ENCODE measurements around the gene PLA2G4C. TPM values are rescaled to one million over a fixed set of nuclear protein-coding genes. Genes with fewer than 3 reads are reported as not detected.

The PLA2G4C gene
- total RNA-seq, 4 donors from 2014 or later: 0.61 to 4.0 (median 1.3) TPM; not detected in 1

DNA sequence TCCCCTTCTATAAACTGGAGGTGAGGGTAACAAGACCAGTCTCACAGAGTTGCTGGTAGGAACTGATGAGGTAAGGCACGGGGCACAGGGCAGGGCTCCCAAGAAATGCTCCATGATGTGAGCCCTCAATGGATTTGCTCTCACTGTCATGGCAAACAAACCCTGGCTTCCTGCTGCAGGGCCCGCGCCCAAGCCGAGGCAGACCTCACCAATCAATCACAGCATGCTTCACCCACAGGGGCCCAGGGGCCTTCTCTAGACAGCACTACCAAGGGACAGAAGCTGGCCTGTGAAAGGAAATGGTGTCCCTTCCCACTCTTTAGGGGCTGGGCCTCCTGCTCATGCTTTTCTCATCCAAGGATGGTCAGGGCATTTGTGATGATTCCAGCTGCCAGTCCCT is 25.9 kb upstream of the PLA2G4C start:
- Histone ChIP-seq H3K27ac (no peak overlapping the region), H3K9me3 (no peaks in the 10 kb centered on the region), H3K27me3 (no peaks in the 10 kb centered on the region), H3K36me3 (peaks cover 0 to 41% (median 0%) of the 10 kb centered on the region in 3 donors), H3K4me3 (no peak overlapping the region), H3K4me1 (no peaks in the 10 kb centered on the region)
- 83% methylated on average over 1 of the region's 4 CpGs; no CpG with 5 or more reads in 1 of the 2 donors for WGBS, 2 donors
- intact Hi-C loops (cut with DNase I): no loop called here
- DNase-seq: no peak
- TF ChIP-seq, protein P1, sequence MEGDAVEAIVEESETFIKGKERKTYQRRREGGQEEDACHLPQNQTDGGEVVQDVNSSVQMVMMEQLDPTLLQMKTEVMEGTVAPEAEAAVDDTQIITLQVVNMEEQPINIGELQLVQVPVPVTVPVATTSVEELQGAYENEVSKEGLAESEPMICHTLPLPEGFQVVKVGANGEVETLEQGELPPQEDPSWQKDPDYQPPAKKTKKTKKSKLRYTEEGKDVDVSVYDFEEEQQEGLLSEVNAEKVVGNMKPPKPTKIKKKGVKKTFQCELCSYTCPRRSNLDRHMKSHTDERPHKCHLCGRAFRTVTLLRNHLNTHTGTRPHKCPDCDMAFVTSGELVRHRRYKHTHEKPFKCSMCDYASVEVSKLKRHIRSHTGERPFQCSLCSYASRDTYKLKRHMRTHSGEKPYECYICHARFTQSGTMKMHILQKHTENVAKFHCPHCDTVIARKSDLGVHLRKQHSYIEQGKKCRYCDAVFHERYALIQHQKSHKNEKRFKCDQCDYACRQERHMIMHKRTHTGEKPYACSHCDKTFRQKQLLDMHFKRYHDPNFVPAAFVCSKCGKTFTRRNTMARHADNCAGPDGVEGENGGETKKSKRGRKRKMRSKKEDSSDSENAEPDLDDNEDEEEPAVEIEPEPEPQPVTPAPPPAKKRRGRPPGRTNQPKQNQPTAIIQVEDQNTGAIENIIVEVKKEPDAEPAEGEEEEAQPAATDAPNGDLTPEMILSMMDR (IDR thresholded peaks at IDR 0.05): no peak
- no peak for TF ChIP-seq POLR2A (IDR thresholded peaks at IDR 0.05)

DNA sequence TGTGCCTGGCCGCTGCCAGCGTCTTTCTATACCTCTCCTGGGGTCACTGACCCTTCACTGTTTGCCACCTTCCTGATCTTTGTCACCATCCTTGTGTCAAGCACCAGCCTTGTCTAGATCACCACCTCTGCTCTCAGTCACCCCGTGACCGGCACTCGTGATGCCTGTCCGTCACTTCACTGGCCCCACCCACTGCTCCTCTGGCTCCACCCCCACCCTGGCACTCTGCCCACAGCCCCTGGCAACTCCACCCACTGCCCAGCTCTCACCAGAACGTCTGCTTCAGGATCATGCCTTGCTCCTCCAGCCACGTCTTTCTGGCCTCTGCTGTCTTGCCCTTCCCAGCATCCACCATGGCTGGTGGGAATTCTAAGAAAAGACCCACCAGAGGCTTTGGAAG is 24.8 kb upstream of the PLA2G4C start:
- Histone ChIP-seq H3K27ac (no peak overlapping the region), H3K27me3 (no peaks in the 10 kb centered on the region), H3K4me1 (no peaks in the 10 kb centered on the region), H3K36me3 (peaks cover 0 to 52% (median 0%) of the 10 kb centered on the region in 3 donors), H3K9me3 (no peaks in the 10 kb centered on the region), H3K4me3 (no peak overlapping the region)
- 67 to 73% methylated on average over 8 of the region's 8 CpGs for WGBS, 2 donors
- no peak for DNase-seq
- TF ChIP-seq, protein P1 (IDR thresholded peaks at IDR 0.05): no peak
- TF ChIP-seq POLR2A (IDR thresholded peaks at IDR 0.05): no peak
- intact Hi-C loops (cut with DNase I): no loop called here

DNA sequence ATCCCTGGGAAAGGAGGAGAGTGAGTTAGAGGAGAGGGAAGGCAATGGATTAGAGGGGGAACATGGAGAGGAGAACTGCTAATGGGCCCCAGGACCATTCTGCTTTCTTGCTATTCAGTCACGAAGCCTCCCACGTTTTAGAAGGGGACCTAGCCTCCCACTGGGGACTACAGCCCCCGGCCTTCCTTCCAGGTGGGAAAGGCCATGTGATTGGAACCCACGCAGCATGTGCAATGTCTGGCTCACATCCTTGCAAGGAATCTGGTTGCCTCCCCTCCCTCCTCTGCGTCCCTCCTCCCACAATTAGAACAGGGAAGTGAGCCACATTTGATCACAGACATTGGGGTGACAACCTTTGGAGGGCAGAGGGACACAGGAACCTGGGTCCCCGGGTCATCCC is 22.5 kb upstream of the PLA2G4C start:
- intact Hi-C loops (cut with DNase I): no loop called here
- H3K36me3 ChIP-seq: peaks cover 0 to 65% (median 0%) of the 10 kb centered on the region in 3 donors

DNA sequence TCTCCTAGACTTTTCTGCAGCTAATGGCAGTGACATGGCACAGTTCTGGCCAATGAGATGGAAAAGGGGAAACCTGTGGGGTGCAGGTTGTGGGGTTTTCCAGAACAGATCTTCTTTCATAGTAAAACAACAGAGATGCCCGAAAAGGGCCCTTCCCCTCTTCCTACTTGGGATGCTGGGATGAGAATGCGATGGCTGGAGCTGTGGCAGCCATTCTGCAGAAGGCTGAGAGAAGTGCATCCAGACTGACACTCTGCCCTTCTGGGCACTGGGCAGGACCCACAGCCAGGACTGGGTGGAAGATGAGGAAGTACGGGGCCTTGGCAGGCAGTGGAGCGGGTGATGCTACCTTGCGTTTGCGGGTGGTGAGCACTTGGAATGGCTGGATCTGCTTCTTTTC is 16.9 kb upstream of the PLA2G4C start:
- intact Hi-C loops (cut with DNase I): no loop called here
- H3K27me3 ChIP-seq: no peaks in the 10 kb centered on the region
- WGBS, 2 donors: 94 to 100% methylated on average over 4 to 6 of the region's 6 CpGs

More for the DNA sequence above, 22.5 kb upstream of the PLA2G4C start:
- TF ChIP-seq POLR2A (IDR thresholded peaks at IDR 0.05): no peak
- TF ChIP-seq, protein P1 (IDR thresholded peaks at IDR 0.05): no peak
- H3K27me3 ChIP-seq: no peaks in the 10 kb centered on the region
- DNase-seq: no peak
- WGBS, 2 donors: 82 to 95% methylated on average over 4 to 6 of the region's 6 CpGs
- H3K4me1 ChIP-seq: no peaks in the 10 kb centered on the region
- H3K9me3 ChIP-seq: no peaks in the 10 kb centered on the region
- H3K4me3 ChIP-seq: no peak overlapping the region
- H3K27ac ChIP-seq: no peak overlapping the region

DNA sequence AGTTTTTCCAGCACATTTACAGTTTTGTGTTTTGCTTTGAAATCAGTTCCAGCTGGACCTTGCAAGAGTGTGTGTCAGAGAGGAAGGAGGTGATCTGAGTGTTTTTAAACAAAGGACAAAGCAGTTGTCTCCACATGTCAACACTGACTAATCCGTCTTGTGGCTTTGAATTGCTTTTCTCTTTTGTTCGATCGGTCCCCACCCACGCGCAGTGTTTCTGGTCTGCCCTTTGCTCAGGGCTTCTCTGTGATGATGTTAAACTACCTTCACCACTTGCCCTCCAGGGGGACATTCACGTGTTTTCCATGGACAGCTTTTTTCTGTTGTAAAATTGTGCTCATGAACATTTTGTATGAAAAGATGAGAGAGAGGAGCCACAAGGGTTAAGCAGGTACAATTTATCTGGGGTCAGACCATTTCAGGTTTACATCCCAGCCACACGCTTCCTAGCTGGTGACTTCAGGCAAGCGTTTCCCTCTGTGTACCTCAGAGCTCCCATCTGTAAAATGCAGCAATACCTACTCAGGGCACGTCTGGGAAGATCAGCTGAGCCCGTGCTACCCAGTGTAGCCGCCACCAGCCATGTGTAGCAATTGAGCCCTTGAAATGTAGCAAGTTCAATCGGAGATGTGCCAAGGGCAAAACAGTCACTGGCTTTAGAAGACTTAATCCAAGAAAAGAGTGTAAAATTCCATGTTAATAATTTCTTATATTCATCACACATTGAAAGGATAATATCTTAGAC is 13.5 kb upstream of the PLA2G4C start:
- peak overlapping the region in 3 of 4 donors; percentile 22 to 69 (median 35) for H3K27ac ChIP-seq
- no peak overlapping the region for H3K4me3 ChIP-seq
- peaks cover 6 to 37% (median 29%) of the 10 kb centered on the region in 3 donors for H3K4me1 ChIP-seq
- H3K36me3 ChIP-seq: peaks cover 0 to 45% (median 0%) of the 10 kb centered on the region in 3 donors
- no peaks in the 10 kb centered on the region for H3K9me3 ChIP-seq
- DNase-seq: no peak
- TF ChIP-seq, protein P1 (IDR thresholded peaks at IDR 0.05): peak in 1 of 6 experiments; percentile 44
- TF ChIP-seq POLR2A (IDR thresholded peaks at IDR 0.05): no peak
- no peaks in the 10 kb centered on the region for H3K27me3 ChIP-seq
- intact Hi-C loops (cut with DNase I): no loop called here
- WGBS, 2 donors: 24 to 38% methylated on average over 12 of the region's 12 CpGs

More for the DNA sequence above, 16.9 kb upstream of the PLA2G4C start:
- Histone ChIP-seq H3K36me3 (peaks cover 0 to 69% (median 0%) of the 10 kb centered on the region in 3 donors), H3K9me3 (no peaks in the 10 kb centered on the region), H3K27ac (no peak overlapping the region), H3K4me1 (peaks cover 6 to 22% (median 19%) of the 10 kb centered on the region in 3 donors), H3K4me3 (no peak overlapping the region)
- TF ChIP-seq, protein P1 (IDR thresholded peaks at IDR 0.05): no peak
- TF ChIP-seq POLR2A (IDR thresholded peaks at IDR 0.05): no peak
- DNase-seq: no peak
